ENCODE measurements around the gene PFKFB3.
"Not testable (repeated sequence)": the region's sequence is repeated elsewhere in the genome, so short reads cannot be mapped to it uniquely, and the experiment has no call there.

The PFKFB3 gene

GRCh38 chr10:6202684-6203330 lies at the start of gene PFKFB3:
Gene PFKFB3, plus strand, starts transcription at chr10:6202932. Its CDS starts 329 bp downstream, at chr10:6203261.
- peak; percentile 84 for DNase-seq (ENCODE audit: low read depth)

DNA sequence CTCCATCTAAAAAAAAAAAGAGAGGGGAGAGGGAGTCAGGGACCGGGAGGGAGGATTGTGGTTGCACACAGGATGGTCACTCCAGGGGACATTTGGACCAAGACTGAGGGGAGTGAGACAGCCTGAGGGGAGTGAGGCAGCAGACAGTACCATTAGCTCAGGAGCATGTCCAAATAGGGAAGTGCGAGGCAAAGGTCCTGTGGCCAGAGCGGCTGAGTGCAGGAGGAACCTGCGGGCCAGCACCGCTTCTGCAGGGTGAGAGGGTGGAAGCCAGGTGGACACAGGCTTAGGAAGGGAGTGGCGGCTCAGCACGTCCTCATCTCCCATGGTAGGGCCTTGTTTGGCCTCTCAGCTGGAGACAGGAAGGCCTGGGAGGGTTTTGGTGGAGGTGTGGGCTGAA lies 48.9 kb upstream of the PFKFB3 start:
- no peak for DNase-seq (ENCODE audit: low read depth)

DNA sequence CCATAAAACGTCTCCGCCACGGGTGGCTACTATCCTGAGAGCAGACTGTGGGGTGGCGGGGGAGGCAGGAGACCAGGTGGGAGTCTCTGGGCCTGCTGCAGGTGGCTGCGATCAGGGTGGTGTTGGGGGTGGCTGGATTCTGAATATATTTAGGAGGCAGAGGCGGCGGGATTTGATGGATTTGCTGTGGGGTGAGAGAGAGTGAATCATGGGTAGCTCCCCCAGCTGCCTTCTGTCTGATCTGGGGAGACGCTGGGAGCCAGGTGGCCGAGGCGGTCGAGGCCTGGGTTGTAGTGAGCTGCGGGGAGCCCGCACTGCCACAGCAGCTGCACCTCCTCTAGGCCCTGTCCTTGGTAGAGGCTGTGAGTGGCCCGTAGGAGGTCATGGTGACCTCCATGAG lies 48.2 kb upstream of the PFKFB3 start:
- no peak for DNase-seq (ENCODE audit: low read depth)

DNA sequence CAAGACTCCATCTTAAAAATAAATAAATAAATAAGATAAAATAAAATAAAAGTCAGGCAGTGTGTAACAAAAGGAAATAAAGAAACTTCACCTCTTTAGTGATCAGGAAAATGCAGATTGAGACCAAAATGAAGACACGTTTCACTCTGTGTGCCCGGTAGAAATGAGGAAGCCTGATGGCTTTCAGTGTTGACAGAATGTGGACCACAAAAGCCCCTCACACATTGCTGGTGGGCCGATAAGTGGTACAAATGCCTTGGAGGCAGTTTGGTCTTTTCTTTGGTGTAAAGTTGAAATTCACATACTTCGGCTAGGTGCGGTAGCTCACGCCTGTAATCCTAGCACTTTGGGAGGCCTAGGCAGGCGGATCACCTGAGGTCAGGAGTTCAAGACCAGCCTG lies 44.5 kb upstream of the PFKFB3 start:
- no peak for DNase-seq (ENCODE audit: low read depth)

GRCh38 chr10:6161921-6162320 lies 40.8 kb upstream of the PFKFB3 start:
- no peak for DNase-seq (ENCODE audit: low read depth)

- no peak for DNase-seq (ENCODE audit: low read depth)
Measured at GRCh38 chr10:6162589-6163356, 40.0 kb upstream of the PFKFB3 start.

- DNase-seq (ENCODE audit: low read depth) = peak; percentile 87
Measured at GRCh38 chr10:6163364-6164270, 39.1 kb upstream of the PFKFB3 start.

DNA sequence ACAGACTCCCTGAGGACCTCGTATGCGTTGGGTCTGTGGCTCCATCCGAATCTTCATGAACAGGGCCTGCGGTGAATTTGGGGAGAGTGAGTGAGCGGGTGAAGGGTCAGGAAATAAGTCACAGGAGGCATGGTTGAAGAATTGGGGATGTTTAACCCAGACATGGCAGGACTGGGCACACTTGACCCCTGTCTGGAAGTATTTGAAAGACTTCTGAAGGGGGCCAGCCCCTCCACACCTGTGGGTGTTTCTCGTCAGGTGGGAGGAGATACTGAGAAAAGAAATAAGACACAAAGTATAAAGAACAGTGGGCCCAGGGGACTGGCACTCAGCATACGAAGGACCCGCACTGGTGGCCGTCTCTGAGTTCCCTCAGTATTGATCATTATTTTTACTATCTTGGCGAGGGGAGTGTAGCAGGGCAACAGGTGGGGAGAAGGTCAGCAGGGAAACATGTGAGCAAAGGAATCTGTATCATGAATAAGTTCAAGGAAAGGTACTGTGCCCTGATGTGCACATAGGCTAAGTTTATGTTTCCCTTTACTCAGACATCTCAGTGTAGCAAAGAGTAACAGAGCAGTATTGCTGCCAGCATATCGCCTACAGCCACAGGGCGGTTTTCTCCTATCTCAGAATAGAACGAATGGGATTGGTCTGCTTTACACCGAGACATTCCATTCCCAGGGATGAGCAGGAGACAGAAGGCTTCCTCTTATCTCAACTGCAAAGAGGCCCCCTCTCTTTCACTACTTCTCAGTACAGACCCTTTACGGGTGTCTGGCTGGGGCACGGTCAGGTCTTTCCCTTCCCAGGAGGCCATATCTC lies 38.2 kb upstream of the PFKFB3 start:
- DNase-seq (ENCODE audit: low read depth) = no peak

- no peak for DNase-seq (ENCODE audit: low read depth)
Measured at GRCh38 chr10:6165221-6165725, 37.5 kb upstream of the PFKFB3 start.

- not testable (repeated sequence) for DNase-seq (ENCODE audit: low read depth)
Measured at GRCh38 chr10:6165933-6166332, 36.8 kb upstream of the PFKFB3 start.

DNA sequence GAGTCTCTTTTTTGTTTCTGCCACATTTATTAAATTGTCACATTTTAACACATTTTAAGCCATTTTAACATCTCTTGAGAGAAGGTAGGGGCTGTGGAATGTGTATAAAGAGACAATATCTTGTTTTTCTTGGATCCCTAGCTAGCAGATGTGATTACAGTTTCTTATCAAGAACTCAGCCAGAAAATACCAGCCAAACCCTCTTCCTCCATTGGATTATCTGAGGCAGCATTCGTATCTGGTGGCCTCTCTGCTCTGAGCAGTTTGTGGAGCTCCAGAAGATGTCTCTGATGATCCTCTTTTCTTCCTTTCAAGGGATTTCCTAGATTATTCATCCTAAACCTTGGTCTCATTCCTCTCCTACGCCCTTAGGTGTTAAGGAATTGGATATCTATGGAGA lies 35.3 kb upstream of the PFKFB3 start:
- DNase-seq (ENCODE audit: low read depth) = no peak

DNA sequence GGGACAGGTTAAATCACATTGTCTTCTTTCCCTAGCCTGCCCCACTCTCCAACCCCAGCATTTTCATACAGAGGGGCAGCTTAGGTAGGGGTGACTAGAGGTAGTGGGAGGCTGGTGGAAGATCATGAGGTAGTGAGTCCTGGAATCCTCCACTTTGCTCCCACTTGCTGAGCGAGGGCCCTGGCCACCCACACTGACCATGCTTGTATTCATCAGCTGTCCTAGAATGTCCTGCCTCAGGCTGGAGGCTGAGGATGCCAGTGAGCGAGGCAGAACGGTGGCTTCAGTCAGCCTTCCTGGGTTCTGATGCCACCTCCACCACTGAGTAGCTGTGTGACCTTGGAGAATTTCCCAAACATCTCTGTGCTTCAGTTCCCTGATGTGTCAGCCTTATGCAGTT lies 34.6 kb upstream of the PFKFB3 start:
- no peak for DNase-seq (ENCODE audit: low read depth)

DNA sequence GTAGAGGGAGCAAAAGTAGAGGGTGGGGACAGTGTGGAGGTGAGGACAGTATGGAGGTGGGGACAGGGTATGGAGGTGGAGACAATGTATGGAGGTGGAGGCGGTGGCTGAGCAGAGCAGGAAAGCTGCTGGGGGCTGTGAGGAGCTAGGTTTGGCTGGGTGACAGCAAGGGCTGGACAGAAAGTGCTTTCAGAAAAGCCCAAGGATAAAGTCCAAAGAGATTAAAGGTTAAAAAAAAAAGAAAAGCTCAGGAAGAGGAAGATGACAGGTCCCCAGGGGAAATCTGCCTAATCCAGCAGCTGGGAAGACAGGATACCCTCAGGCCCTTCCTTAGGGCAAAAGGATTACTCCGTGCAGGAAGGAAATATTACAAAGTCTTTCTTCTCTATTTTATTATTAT lies 32.1 kb upstream of the PFKFB3 start:
- DNase-seq (ENCODE audit: low read depth) = no peak

DNA sequence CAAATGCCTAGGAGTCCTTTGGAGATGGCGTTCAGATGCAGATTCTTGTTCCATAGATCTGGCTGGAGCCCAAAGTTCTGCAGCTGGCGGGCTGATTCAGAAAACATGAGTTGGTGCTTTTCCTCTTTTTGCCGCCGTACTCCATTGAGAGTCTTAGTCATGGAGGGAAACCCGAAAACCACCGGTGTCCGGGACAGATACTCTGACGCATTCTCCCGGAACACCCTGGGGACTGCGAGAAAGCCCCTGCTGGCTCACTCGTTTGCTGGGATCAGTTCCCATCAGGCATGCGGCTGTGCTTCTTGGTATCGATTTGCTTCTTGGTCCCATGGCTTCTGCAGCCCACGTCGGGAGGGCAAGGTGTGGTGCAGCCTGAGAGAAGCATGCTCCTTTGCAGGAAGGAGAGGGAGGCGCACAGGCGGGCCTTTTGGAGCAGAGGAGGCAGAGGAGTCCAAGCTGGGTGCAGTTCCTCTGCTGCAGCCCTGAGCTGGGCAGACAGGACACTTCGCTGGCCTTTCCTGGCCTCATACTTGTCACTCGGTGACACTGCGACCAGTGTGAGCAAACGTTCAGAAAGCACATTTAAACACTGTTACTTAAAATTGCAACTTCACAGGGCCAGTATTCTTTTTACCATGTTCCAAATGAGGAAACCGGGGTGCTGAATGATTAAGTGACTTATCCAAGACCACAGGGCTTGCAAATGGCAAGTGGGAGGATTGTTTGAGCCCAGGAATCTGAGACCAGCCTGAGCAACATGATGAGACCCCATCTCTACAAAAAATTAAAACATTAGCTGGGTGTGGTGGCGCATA lies 30.6 kb upstream of the PFKFB3 start:
- DNase-seq (ENCODE audit: low read depth) = no peak

- no peak for DNase-seq (ENCODE audit: low read depth)
Measured at GRCh38 chr10:6173203-6173602, 29.5 kb upstream of the PFKFB3 start.

DNA sequence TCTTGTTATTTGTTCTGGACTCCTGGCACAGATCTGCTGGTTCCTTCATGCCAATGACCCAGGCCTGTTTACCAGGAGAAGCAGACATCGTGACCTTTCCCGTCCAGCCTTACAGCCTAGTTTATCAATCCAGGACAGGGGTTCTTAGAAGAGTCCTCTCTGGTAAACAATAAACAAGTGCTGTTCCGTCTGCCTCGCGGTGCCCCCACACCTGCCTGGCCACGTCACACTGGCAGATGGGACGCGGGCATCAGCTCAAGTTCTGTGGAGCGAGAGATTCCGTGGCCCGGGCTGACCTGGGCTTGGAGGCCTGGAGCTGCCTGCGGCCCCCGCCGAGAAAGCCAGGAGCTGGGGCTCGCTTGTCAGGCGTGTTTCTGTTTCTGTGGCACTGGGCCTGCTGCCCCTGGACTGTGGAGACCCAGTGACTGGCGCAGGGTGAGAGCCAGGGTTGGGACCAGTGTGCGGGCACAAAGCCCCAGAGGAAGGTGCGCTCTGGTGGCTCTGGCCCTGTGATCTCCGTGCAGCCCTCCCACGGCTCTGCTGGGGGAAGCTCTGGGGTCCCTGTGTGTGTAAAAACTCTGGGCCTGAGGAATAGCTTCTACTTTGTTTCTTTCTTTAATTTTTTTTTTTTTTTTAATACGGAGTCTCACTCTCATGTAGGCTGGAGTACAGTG lies 28.4 kb upstream of the PFKFB3 start:
- no peak for DNase-seq (ENCODE audit: low read depth)

GRCh38 chr10:6175329-6176055 lies 27.2 kb upstream of the PFKFB3 start:
- DNase-seq (ENCODE audit: low read depth) = no peak

DNA sequence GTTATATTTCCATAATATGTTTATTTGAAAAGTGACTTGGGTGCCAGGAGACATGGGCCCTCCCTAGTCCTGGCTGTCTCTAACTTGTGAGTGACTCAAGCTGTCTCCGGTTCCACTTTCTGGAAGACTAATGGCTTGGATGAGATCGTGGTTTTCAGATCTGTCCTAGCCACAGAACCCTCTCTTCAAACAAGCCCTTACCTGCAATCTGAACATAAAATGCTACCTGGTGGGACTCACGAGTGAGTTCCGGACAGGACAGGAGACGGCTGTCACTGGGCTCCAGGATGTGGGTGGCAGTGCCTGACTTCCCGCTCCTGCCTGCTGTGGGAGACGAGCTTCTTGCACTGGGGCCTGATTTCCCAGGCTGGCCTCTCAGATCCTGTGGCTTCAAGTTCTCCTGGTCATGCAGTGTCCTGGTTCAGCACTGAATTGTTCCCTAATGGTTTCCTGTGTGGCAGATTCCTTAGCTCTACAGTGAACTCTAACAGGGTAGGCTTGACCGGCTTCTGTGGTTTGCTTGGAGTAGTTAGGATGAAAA lies 26.0 kb upstream of the PFKFB3 start:
- no peak for DNase-seq (ENCODE audit: low read depth)

DNA sequence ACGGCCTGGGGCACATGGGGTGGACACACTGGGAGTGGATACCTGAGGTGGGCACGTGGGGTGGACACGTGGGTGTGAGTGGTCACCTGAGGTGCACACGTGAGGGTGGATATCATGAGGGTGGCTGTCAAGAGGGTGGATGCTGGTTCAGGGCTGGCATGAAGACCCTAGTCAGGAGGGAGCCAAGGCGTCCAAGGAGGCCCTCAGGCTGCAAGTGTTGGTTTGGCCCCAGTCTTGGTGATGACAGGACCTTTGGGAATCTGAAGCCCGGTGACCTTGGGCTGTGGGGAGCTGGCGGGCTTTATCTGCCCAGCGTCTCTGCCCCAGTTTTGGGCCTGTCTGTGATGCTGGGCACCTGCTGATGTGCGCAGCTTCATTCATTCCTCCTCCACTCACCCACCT lies 24.9 kb upstream of the PFKFB3 start:
- no peak for DNase-seq (ENCODE audit: low read depth)
